ENCODE results near the gene KDM4B. TPM values are rescaled to one million over a fixed set of nuclear protein-coding genes. Genes with fewer than 3 reads are reported as not detected.
"Not testable (repeated sequence)": the region's sequence is repeated elsewhere in the genome, so short reads cannot be mapped to it uniquely, and the experiment has no call there.

Gene KDM4B
- total RNA-seq, 1 experiment from 2014 or later: 29.2 TPM

- DNase-seq (ENCODE audit: low read depth): no peak
- in situ Hi-C loops (cut with HindIII; ENCODE audit: low pct_unique_long_range_greater_than_20kb, low sequenced_read_pairs): loop anchor here (10.0 kb wide), 1 partner anchor 76 kb away; no protein-coding TSS in a partner anchor
Observed at GRCh38 chr19:5178841-5179240, 209.9 kb downstream of the KDM4B start.

- no peak for DNase-seq (ENCODE audit: low read depth)
Observed at GRCh38 chr19:5179256-5179655, 210.3 kb downstream of the KDM4B start.

GRCh38 chr19:5181329-5181728 lies 212.4 kb downstream of the KDM4B start:
- in situ Hi-C loops (cut with HindIII; ENCODE audit: low pct_unique_long_range_greater_than_20kb, low sequenced_read_pairs): no loop called here

More at GRCh38 chr19:5179256-5179655, 210.3 kb downstream of the KDM4B start:
- in situ Hi-C loops (cut with HindIII; ENCODE audit: low pct_unique_long_range_greater_than_20kb, low sequenced_read_pairs): loop anchor here (10.0 kb wide), 1 partner anchor 76 kb away; no protein-coding TSS in a partner anchor

GRCh38 chr19:5182751-5183150 lies 213.8 kb downstream of the KDM4B start:
- in situ Hi-C loops (cut with HindIII; ENCODE audit: low pct_unique_long_range_greater_than_20kb, low sequenced_read_pairs): no loop called here
- DNase-seq (ENCODE audit: low read depth): no peak

More at GRCh38 chr19:5181329-5181728, 212.4 kb downstream of the KDM4B start:
- no peak for DNase-seq (ENCODE audit: low read depth)

- in situ Hi-C loops (cut with HindIII; ENCODE audit: low pct_unique_long_range_greater_than_20kb, low sequenced_read_pairs): no loop called here
- DNase-seq (ENCODE audit: low read depth): no peak
Observed at GRCh38 chr19:5183616-5184015, 214.7 kb downstream of the KDM4B start.

GRCh38 chr19:5184930-5185329 lies 216.0 kb downstream of the KDM4B start:
- in situ Hi-C loops (cut with HindIII; ENCODE audit: low pct_unique_long_range_greater_than_20kb, low sequenced_read_pairs): no loop called here
- no peak for DNase-seq (ENCODE audit: low read depth)

GRCh38 chr19:5186293-5187050 lies 217.6 kb downstream of the KDM4B start:
- in situ Hi-C loops (cut with HindIII; ENCODE audit: low pct_unique_long_range_greater_than_20kb, low sequenced_read_pairs): no loop called here
- no peak for DNase-seq (ENCODE audit: low read depth)

GRCh38 chr19:5188548-5189317 lies 219.8 kb downstream of the KDM4B start:
- in situ Hi-C loops (cut with HindIII; ENCODE audit: low pct_unique_long_range_greater_than_20kb, low sequenced_read_pairs): no loop called here
- DNase-seq (ENCODE audit: low read depth): no peak

- no peak for DNase-seq (ENCODE audit: low read depth)
- in situ Hi-C loops (cut with HindIII; ENCODE audit: low pct_unique_long_range_greater_than_20kb, low sequenced_read_pairs): no loop called here
Observed at GRCh38 chr19:5189318-5189607, 220.3 kb downstream of the KDM4B start.

GRCh38 chr19:5191091-5191490 lies 222.2 kb downstream of the KDM4B start:
- no peak for DNase-seq (ENCODE audit: low read depth)
- in situ Hi-C loops (cut with HindIII; ENCODE audit: low pct_unique_long_range_greater_than_20kb, low sequenced_read_pairs): no loop called here

- in situ Hi-C loops (cut with HindIII; ENCODE audit: low pct_unique_long_range_greater_than_20kb, low sequenced_read_pairs): no loop called here
- no peak for DNase-seq (ENCODE audit: low read depth)
Observed at GRCh38 chr19:5192568-5192967, 223.7 kb downstream of the KDM4B start.

- no peak for DNase-seq (ENCODE audit: low read depth)
- in situ Hi-C loops (cut with HindIII; ENCODE audit: low pct_unique_long_range_greater_than_20kb, low sequenced_read_pairs): no loop called here
Observed at GRCh38 chr19:5193192-5193591, 224.3 kb downstream of the KDM4B start.

GRCh38 chr19:5194641-5195040 lies 225.7 kb downstream of the KDM4B start:
- in situ Hi-C loops (cut with HindIII; ENCODE audit: low pct_unique_long_range_greater_than_20kb, low sequenced_read_pairs): no loop called here
- DNase-seq (ENCODE audit: low read depth): no peak

GRCh38 chr19:5195587-5195986 lies 226.7 kb downstream of the KDM4B start:
- DNase-seq (ENCODE audit: low read depth); in situ Hi-C loops (cut with HindIII; ENCODE audit: low pct_unique_long_range_greater_than_20kb, low sequenced_read_pairs): not testable (repeated sequence)

GRCh38 chr19:5196832-5197231 lies 227.9 kb downstream of the KDM4B start:
- DNase-seq (ENCODE audit: low read depth): no peak
- in situ Hi-C loops (cut with HindIII; ENCODE audit: low pct_unique_long_range_greater_than_20kb, low sequenced_read_pairs): no loop called here

- DNase-seq (ENCODE audit: low read depth): peak; percentile 23
- in situ Hi-C loops (cut with HindIII; ENCODE audit: low pct_unique_long_range_greater_than_20kb, low sequenced_read_pairs): no loop called here
Observed at GRCh38 chr19:5200844-5201243, 231.9 kb downstream of the KDM4B start.

GRCh38 chr19:5202553-5202952 lies 233.6 kb downstream of the KDM4B start:
- in situ Hi-C loops (cut with HindIII; ENCODE audit: low pct_unique_long_range_greater_than_20kb, low sequenced_read_pairs): no loop called here
- DNase-seq (ENCODE audit: low read depth): no peak

Data from Caki2 (cell line).